Stimulated activated CD8-positive, alpha-beta memory T cell treated with anti-CD3 and anti-CD28 coated beads, Interleukin-15, amount 100 ng/mL, for 48 hours (primary cell): ENCODE data around the gene FOXC2.

Experiments
- DNase-seq, 2 donors: peaks; one replicate each; pipeline ENCODE4 v3.0.0-alpha.2; 2020; ENCODE audit warnings: low read depth in 2 of 2

Gene FOXC2

DNA sequence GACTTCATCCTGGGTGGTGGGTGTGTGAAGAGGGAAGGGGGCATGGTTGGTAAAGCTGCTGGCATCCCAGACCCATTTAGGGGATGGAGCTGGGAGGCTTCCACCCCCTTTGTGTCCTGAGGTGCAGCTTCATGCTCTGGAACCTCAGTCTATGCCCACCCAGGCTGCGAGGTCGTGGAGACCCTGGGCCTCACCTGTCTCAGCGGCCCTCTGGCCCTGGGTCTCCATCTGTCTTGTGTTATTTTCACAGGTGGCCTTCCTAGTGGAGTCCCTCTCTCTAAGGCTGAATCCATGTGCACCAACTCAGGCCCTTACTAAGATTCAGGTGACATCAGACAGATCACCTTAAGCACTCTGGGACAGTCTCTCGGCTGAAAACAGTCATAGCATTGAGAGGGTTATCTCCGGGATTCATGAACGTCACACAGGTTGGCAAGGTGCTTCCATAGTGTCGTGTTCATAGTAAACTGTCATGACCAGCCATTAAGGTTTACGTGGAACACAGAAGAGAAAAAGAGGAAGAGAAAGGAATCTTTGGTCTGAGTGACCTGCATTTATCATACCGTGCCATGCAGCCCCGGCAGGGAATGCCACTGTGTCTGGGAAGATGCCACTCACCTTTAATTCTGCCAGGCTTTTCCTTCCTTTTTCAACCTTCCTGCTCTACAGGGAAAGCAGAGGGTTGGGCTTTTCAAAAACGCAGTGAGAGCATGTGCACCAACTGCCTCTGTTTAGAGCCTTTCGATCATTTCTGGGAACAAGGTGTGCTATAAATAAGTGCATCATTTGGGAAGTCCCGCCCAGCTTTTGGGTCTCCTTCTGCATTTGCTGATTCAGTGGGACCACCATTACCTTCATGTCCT, 7.2 kb downstream of the FOXC2 start:
- DNase-seq: no peak

DNA sequence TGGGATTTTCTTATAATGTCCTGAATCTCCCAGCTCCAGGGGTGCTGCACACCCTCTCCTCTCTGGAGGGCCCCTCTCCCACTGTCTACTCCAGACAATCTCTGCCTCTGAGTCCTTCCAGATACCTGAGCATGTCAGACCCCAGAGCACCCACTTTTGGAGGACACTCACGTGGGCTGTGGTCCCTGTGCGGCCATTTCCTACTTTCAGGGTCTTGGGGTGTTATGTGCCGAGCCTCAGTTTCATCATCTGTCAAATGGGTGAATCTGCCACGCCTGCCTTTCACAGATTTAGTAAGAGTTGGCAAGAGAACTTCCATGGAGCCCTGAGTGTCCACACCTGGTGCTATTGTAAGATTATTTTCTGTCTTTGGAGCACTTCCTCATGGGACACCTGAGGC, 8.0 kb downstream of the FOXC2 start:
- DNase-seq: no peak

GRCh38 chr16:86575095-86575685, 8.6 kb downstream of the FOXC2 start:
- DNase-seq: no peak

DNA sequence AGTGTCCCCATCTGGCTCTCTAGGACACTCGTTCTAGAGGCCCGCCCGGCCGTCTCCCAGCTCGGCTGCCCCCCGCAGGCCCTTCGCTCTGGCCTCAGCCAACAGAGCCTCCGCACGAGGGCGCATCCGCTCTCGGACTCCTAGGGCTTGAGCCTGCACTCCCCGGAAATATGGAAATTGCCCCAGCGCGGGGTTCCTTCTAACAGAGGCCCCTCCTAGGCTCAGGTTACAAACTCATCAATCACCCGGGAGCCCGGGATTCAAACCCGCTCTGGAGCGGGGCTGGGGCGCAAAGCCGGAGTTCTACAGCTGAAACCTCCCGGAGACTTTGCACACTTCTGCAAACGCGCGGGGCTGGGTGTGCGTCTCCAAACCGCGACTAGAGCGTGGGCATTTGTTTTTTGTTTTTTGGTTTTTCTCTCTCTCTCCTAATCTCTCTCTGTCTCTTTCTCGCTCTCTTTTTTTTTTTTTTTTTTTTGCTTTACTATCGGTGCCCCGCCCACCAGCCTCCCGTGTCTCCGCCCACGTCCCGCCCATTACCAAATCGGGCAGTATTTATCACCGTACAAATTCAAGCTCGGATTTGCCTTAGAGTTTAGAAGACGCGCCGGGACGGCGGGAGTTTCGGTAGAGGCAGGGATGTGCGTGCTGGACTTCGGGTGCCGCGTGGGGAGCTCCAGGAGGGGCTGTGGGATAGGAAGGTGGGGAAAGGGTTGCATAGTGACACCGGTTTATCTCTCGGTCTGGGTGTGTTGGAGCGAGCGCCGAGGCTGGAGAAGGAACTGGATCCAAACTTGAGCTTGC, 9.3 kb downstream of the FOXC2 start:
- DNase-seq: no peak

DNA sequence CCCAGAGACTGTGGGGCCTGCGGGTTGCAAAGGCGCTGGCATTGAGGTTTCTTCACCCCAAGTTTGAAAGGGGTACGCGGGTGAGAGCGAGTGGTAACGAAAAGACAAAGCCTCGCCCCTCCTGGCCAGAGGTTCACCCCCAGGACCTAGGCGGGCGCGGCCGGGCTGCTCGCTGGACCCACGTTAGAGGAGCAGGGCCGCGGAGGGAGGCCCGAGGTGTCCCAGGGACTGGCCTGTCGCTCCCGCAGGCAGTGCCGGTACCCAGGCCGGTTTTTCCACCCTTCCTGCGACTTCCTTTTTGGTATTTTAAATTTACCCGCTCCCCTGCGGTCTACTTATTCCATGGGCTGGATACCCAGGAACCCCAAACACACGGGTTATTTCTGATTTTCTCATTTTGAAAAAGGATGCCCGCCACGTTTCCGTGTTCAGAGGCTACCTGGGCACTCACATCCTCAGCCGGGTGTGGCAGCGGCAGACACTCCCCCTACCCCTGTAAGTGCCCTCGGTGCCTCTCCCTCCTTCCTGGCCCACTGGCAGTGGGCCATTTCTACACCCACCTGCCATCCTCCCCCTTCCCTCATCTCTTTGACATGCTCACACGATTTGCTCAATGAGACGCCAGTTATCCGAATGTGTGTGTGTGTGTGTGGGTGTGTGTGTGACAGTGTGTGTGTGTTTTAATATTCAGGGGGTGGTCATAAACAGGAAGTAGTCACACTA, 10.1 kb downstream of the FOXC2 start:
- no peak for DNase-seq

DNA sequence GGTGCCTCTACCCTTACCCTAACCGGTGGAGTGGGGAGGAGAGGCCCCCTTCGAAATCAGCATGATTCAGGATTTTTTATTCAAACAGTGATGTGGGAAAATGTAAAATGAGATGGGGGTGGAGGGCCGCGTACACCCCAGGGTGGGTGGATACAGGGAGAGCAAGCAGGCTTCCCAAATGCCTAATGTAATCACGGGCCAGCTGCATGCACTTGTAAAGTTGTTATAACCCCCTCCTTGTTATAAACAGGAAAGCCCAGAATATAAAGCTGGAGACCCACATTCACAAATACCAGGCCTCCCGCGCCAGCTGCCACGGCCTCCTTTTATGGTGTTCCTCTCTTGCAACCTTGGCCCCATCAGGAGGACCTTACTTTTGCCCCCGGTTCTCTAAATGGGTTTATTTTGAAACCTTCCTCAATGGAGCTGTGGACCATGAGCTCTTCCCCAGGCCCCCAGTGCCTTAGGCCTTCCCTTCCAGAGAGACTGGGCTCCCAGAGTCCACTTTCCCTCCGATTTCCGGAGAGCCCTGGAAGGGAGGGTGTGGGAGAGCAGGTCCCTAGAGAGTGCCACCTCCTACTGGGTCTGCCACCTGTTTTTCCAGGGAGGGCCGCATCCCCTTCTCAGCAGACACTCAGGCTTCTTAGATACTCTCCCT, 10.8 kb downstream of the FOXC2 start:
- no peak for DNase-seq

DNA sequence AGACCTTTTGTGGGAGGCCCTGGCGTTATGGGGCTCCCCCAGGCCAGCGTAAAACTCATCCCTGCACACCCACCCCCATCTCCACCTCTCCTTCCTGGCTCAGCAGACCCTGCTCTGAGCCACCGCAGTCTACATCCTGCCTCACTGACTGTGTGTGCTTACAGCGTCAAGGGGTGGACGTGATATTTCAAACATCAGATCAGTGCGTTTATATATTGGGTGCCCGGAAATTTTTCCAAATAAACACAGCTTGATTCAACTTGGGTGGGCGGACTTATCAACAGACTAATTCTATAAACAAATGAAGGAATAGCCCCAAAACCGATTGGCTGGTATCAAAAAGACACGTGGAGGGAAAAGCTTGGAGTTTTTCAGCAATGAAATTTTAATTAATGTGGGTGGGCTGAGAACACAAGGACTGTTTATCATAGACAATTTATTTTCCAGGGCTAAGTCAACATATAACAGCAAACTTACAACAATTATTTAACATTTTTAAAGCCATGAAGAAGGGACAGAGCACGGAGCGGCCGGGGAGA, 11.5 kb downstream of the FOXC2 start, which contains the start of gene FOXL1:
Gene FOXL1, plus strand, starts transcription at position 489 of the 539 bp plus-strand sequence. CDS start 175 bp downstream, outside the sequence.
- no peak for DNase-seq

DNA sequence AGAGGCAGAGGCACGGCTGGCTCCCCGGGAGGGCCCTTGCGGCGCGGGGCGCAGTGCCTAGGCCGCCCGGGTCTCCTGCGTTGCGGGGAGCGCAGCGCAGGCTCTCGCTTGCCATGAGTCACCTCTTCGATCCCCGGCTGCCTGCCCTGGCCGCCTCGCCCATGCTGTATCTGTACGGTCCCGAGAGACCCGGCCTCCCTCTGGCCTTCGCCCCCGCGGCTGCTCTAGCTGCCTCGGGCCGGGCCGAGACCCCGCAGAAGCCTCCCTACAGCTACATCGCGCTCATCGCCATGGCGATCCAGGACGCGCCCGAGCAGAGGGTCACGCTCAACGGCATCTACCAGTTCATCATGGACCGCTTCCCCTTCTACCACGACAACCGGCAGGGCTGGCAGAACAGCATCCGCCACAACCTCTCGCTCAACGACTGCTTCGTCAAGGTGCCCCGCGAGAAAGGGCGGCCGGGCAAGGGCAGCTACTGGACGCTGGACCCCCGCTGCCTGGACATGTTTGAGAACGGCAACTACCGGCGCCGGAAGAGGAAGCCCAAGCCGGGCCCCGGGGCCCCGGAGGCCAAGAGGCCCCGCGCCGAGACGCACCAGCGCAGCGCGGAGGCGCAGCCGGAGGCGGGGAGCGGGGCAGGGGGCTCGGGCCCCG, 12.1 kb downstream of the FOXC2 start:
- no peak for DNase-seq

DNA sequence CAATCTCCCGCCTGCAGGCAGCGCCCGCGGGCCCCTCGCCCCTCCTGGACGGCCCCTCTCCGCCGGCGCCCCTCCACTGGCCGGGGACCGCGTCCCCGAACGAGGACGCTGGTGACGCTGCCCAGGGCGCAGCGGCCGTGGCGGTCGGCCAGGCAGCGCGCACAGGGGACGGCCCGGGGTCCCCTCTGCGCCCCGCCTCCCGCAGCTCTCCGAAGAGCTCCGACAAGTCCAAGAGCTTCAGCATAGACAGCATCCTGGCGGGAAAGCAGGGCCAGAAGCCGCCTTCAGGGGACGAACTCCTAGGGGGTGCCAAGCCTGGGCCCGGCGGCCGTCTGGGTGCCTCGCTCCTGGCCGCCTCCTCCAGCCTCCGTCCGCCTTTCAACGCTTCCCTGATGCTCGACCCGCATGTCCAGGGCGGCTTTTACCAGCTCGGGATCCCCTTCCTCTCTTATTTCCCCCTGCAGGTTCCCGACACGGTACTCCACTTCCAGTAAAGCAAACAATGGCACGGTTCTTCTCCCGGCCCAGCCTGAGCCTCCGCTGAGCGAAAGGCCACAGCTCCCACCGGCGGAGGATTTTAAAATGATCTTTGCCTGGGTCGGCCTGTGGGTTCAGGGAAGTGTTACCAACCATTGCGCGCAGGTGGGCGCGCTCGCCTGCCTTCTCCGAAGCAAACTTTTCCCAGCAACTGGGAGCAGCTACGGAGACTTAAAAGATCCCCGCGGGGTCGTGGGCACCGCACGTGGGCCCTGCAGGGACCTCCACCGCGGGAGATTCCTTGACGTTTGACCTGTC, 12.8 kb downstream of the FOXC2 start:
- DNase-seq: no peak

- DNase-seq: no peak
Measured at GRCh38 chr16:86580063-86580790, 13.6 kb downstream of the FOXC2 start.

- DNase-seq: no peak
Measured at GRCh38 chr16:86580791-86581170, 14.2 kb downstream of the FOXC2 start.

DNA sequence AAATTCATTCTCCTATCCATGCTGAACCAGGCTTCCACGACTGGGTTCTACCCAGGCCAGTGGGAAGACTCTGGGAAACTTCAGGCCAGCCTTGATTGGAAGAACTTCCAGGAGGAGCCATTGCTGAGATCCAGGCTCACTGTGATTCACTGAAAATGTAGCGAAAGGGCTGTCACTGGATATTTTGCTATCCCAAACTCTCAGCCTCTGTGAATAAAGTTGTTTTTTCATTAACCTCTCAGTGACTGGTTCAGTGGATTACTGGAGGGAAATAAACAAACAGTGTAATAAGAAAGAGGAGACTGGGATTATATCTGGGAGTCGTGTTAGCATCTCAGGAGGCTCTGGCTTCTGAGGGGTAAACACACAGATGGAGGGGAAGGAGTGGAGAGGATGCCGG, 14.8 kb downstream of the FOXC2 start:
- no peak for DNase-seq

GRCh38 chr16:86584071-86584685, 17.5 kb downstream of the FOXC2 start:
- DNase-seq: no peak

GRCh38 chr16:86584726-86585721, 18.4 kb downstream of the FOXC2 start:
- no peak for DNase-seq

DNA sequence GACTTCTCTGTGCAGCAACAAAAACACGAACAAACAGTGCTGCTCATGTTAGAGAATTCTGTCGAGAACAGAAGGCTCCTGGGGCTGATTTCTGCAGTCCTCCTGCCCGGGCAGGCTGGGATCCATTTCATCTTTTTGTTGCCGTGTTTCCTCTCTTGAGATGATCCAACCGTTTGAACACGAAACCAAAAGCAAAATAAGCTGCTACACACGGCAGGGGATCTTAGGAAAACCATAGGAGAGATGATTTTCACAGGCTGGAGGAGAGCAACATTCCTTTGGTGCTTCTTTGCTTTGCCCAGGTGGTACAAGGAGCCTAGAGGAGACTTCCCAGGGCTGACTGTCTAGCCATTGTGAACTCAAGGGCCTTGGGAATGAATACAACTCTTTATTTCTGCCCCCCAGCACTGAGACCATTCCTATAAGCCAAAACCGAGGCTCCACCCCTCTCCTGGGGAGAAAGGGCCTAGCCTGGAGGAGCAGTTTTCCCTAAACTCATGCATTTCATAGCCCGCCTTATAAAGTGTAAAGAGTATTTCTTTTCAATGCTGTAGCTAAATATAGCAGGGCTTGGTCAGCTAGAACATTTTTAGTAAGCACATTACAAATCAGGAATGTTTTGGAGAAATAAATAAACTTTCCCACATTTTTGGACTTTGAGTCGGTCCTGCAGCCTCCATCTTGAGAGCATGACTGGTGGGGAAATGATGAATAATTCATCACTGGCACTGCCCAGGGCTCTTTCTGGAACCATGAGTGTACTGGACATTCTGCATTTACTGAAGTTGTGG, 19.4 kb downstream of the FOXC2 start:
- DNase-seq: no peak

DNA sequence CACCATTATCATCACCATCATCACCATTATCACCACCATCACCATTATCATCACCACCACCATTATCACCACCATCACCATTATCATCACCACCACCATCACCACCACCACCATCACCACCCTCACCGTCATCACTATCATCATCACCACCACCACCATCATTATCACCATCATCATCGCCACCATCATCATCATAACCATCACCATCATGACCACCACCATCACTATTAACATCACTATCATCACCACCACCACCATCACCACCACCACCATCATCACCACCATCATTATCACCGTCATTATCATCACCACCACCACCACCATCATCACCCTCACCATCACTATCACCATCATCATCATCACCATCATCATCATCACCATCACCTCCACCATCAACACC, 20.9 kb downstream of the FOXC2 start:
- DNase-seq: no peak
